SU-DHL-6 (cell line): ENCODE measurements around the gene BAIAP2L2.

ENCODE experiments used
- H2AFZ ChIP-seq: fragments of 200-600 bp; sonication (generic); 2 replicates; pipeline ENCODE4 v1.6.1; 2014; ENCODE audit warnings: low read depth, mild to moderate bottlenecking, moderate library complexity, mixed read lengths, antibody characterized with exemption, low read length; ENCODE audit not compliant: severe bottlenecking
- H3F3A ChIP-seq: fragments of 200-600 bp; shearing (Covaris generic); 2 replicates; pipeline ENCODE4 v1.6.0; 2016; ENCODE audit warnings: antibody characterized with exemption, mild to moderate bottlenecking; ENCODE audit not compliant: insufficient read depth
- H3K27ac ChIP-seq: fragments of 200-600 bp; sonication (generic); 2 replicates; pipeline ENCODE4 v1.5.1; 2016; ENCODE audit warnings: low read depth, mild to moderate bottlenecking, low read length, moderate library complexity, mixed read lengths
- H3K27me3 ChIP-seq: fragments of 200-600 bp; sonication (generic), shearing (Covaris generic); 2 replicates; pipeline ENCODE4 v1.6.0; 2014; ENCODE audit warnings: mild to moderate bottlenecking, low read length
- H3K36me3 ChIP-seq: fragments of 200-600 bp; sonication (generic); 2 replicates; pipeline ENCODE4 v1.6.1; 2014; ENCODE audit warnings: mild to moderate bottlenecking, low read length, mixed read lengths
- H3K4me2 ChIP-seq: fragments of 300-600, 200-600 bp; shearing (Covaris generic), sonication (generic); 2 replicates; pipeline ENCODE4 v1.6.0; 2014; ENCODE audit warnings: low read length, low read depth, mild to moderate bottlenecking; ENCODE audit not compliant: poor library complexity, severe bottlenecking
- H3K4me3 ChIP-seq: fragments of 200-600 bp; sonication (generic); 2 replicates; pipeline ENCODE4 v1.5.1; 2014; ENCODE audit warnings: antibody characterized with exemption, low read length, mild to moderate bottlenecking, mixed read lengths; ENCODE audit not compliant: insufficient read depth, poor library complexity, severe bottlenecking
- H3K79me2 ChIP-seq: fragments of 200-600 bp; sonication (generic); 2 replicates; pipeline ENCODE4 v1.6.1; 2014; ENCODE audit warnings: mild to moderate bottlenecking, low read length, moderate library complexity; ENCODE audit not compliant: insufficient read depth
- H3K9ac ChIP-seq: fragments of 200-600 bp; sonication (generic); 2 replicates; pipeline ENCODE4 v1.7.0; 2014; ENCODE audit warnings: mild to moderate bottlenecking, low read length
- H3K9me2 ChIP-seq: fragments of 200-600 bp; sonication (generic); replicated peaks from 2 replicates; pipeline ENCODE4 v1.6.1; 2014; ENCODE audit warnings: low read length; ENCODE audit not compliant: insufficient read depth
- H3K9me3 ChIP-seq: fragments of 200-600 bp; sonication (generic); 2 replicates; pipeline ENCODE4 v1.6.1; 2014; ENCODE audit warnings: low read length, mixed read lengths; ENCODE audit not compliant: insufficient read depth
- H4K20me1 ChIP-seq: fragments of 200-600 bp; sonication (generic); 2 replicates; pipeline ENCODE4 v1.6.1; 2014; ENCODE audit warnings: low read depth, mild to moderate bottlenecking, antibody characterized with exemption, low read length, moderate library complexity, mixed read lengths
- CTCF ChIP-seq: fragments of 200-600 bp; sonication (generic); IDR thresholded peaks from one replicate; pipeline ENCODE4 v1.5.1; 2017; ENCODE audit warnings: antibody characterized with exemption, mild to moderate bottlenecking, low read length, moderate library complexity; ENCODE audit not compliant: insufficient read depth, poor library complexity, severe bottlenecking
- EZH2phosphoT487 ChIP-seq: fragments of 200-600 bp; sonication (generic), shearing (Covaris generic); conservative IDR thresholded peaks from 2 replicates; pipeline ENCODE4 v1.6.1; 2018; ENCODE audit warnings: mild to moderate bottlenecking, antibody characterized with exemption, low read length, moderate library complexity, mixed read lengths

BAIAP2L2 gene

GRCh38 chr22:38086001-38086845, 24.3 kb downstream of the BAIAP2L2 start:
- no peaks in the 10 kb centered on the region for H3K36me3 ChIP-seq
- no peak for TF ChIP-seq EZH2phosphoT487
- no peak for TF ChIP-seq CTCF
- H3K4me2 ChIP-seq: no peak overlapping the region
- no peak overlapping the region for H2AFZ ChIP-seq
- no peaks in the 10 kb centered on the region for H3K27me3 ChIP-seq
- H3K9me3 ChIP-seq: no peaks in the 10 kb centered on the region
- H3K9me2 ChIP-seq: no peaks in the 10 kb centered on the region
- no peaks in the 10 kb centered on the region for H3F3A ChIP-seq
- no peak overlapping the region for H3K27ac ChIP-seq
- H3K4me3 ChIP-seq: no peak overlapping the region
- H3K9ac ChIP-seq: no peak overlapping the region
- H3K79me2 ChIP-seq: no peaks in the 10 kb centered on the region
- H4K20me1 ChIP-seq: no peaks in the 10 kb centered on the region

- no peak for TF ChIP-seq CTCF
- TF ChIP-seq EZH2phosphoT487: no peak
- Histone ChIP-seq H2AFZ (no peak overlapping the region), H3K9me3 (no peaks in the 10 kb centered on the region), H3K4me3 (no peak overlapping the region), H3K4me2 (no peak overlapping the region), H3K79me2 (no peaks in the 10 kb centered on the region), H3K27ac (no peak overlapping the region), H3K36me3 (no peaks in the 10 kb centered on the region), H3F3A (no peaks in the 10 kb centered on the region), H3K9me2 (no peaks in the 10 kb centered on the region), H3K9ac (no peak overlapping the region), H4K20me1 (no peaks in the 10 kb centered on the region), H3K27me3 (no peaks in the 10 kb centered on the region)
Observed at GRCh38 chr22:38085501-38085900, 25.0 kb downstream of the BAIAP2L2 start.

GRCh38 chr22:38085056-38085455, 25.4 kb downstream of the BAIAP2L2 start:
- no peaks in the 10 kb centered on the region for H3K36me3 ChIP-seq
- TF ChIP-seq EZH2phosphoT487 (no peak), CTCF (no peak)
- H3K9me2 ChIP-seq: no peaks in the 10 kb centered on the region
- H4K20me1 ChIP-seq: no peaks in the 10 kb centered on the region
- H3K27ac ChIP-seq: no peak overlapping the region
- no peaks in the 10 kb centered on the region for H3F3A ChIP-seq
- no peaks in the 10 kb centered on the region for H3K27me3 ChIP-seq
- H3K4me3 ChIP-seq: no peak overlapping the region
- H3K79me2 ChIP-seq: no peaks in the 10 kb centered on the region
- H3K9ac ChIP-seq: no peak overlapping the region
- H3K9me3 ChIP-seq: no peaks in the 10 kb centered on the region
- no peak overlapping the region for H2AFZ ChIP-seq
- H3K4me2 ChIP-seq: no peak overlapping the region
